AG20443 (cell line): ENCODE measurements around the gene ANKRD24.
"Not testable (repeated sequence)": the region's sequence is repeated elsewhere in the genome, so short reads cannot be mapped to it uniquely, and the experiment has no call there.

Experiments used
- DNase-seq: peaks from one replicate; pipeline ENCODE4 v3.0.0; 2012; ENCODE audit warnings: low spot score, mixed read lengths

ANKRD24 gene

DNA sequence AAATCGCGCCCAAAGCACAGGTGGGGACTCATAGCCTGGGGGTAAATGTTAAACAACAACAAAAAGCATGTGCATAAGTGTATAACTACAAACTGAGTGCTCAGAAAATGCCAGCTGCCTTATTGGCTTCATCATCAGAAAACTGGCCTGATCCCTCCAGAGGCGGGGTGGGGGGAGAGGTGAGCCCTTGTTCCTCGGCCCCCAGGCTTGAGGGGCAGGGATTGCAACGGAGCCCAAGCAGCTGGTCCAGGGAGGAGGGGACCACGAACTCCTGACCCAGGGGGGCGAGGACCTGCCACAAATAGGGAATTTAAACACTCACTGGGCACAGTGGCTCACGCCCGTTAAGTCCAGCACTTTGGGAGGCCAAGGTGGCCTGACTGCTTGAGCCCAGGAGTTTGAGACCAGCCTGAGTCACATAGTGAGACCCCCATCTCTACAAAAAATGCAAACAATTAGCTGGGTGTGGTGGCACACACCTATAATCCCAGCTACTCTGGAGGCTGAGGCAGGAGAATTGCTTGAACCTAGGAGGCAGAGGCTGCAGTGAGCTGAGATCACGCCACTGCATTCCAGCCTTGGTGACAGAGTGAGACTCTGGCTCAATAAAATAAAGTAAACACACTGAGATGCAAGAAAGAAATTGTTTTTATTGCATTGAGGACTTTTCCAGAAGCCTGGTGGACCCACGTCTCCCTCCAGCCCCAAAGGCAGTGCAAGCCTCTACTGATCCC is 8.8 kb upstream of the ANKRD24 start:
- no peak for DNase-seq

- DNase-seq: no peak
Measured at GRCh38 chr19:4174213-4174894, 8.1 kb upstream of the ANKRD24 start.

DNA sequence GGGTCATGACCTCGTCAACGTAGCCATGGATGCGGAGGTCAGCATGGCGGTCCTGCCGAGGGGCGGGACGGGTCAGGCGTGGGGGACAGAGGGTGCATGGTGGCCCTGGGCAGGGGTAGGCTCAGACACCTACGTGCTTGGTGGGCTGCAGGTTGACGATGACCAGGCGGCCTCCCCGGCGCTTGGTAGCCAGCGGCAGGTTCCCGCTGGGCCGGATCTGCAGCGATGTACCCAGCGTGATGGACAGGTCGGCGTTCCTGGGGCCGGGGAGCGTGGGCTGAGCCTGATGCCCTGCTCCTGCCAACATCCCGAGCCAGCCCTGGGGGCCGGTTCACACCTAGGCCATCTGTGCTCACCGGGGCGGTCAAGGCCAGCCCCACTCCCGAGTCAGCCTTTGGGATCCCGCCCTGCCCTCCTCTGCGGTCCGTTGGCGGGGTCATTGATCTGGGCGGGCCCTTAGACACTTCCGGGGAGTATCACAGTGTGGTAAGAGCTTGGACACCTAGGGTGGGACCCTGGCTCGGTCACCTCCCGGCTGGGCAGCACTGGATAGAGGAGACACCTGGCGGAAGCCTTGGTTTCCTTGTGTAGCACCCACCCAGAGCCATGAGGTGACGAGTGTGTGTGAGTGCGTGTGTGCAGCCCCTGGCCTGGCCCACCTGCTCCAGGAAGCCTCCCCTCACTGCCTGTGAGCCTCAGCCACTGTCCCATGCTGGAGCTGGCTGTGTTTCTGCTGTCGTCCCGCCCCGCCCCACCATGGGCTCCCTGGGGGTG is 7.4 kb upstream of the ANKRD24 start:
- no peak for DNase-seq

DNA sequence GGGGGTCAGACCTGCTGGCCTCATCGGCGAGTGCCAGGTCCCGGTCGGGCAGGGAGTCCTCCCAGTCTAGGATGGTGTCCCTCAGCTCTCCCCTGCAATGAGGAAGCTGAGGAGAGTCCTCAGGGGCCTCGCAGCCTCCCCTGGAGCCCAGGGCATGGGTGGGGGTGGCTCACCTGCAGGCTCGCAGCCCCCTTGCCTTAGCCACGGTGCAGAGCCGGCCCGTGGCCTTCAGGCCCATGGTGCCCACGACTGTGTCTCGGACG is 6.9 kb upstream of the ANKRD24 start:
- DNase-seq: no peak

- no peak for DNase-seq
Measured at GRCh38 chr19:4177146-4177545, 5.3 kb upstream of the ANKRD24 start.

DNA sequence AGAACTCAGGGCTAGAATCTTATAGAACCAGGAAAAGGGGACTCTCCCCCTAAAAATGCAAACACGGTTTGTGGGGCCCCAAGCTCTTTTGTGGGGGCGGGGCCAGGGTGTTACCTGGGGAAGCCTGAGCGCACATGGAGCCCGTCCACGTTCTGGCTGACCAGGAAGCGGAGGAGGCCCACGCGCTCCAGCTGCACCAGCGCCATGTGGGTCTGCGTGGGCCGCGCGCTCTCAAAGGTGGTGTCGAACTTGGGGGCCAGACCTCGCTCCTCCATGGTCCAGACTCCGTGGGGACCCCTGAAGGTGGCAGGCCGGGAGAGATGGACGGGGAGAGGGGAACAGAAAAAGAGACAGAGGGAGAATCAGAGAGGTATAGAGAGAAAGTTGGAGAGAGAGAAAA is 3.5 kb upstream of the ANKRD24 start:
- no peak for DNase-seq

DNA sequence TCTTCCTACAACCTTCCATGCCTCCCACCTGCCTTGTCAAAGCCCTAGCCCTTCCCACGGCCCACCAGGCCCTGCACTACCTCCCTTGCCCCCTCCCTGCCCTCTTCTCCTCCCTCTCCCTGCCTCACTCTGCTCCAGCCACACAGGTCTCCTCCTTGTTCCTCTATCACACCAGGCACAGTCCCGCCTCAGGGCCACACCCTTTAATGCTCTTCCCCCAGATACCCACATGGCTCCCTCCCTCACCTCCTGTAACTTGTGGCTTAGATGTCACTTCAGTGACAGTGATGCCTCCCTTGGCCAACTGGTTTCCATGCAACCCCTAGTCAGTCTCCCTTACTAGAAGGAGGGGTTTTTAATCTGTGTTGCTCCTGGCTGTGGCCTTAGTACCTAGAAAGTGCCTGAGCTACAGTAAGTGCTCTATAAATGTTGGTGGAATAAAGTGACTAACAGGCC is 1.4 kb upstream of the ANKRD24 start:
- DNase-seq: no peak

DNA sequence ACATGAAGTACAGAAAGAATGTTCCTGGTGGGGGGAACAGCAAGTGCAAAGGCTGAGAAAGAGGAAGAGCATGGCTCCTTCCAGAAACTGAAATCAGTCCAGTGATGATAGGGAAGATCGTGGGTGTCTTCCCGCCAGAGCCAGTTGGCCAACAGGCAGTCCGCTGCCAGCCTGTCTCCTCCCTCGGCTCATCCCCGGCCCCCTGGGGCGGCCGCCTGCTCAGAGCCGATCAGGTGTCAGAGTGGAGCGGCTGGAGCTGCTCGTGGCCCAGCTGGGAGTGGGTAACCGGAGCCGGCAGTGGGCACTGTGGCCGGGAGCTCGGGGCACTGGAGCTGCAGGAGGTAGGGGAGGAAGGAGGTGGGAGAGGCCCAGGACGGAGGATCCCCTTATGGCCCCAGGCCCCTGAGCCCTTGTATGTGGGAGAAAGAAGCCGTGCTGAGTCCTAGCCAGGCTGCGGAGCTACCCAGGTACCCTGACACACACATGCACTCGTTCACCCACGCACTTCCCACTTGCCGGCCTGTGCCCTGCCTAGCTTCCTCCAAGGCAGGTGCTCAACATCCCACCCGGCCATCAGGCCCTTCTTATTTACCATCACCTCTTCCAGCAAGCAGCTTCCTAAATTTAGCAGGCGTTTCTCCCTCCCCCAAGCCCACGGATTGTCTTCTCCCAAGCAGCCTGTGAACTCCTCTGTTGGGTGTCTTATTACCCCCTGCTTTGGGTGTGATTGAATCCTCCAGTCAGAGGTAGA is 1.7 kb downstream of the ANKRD24 start:
- DNase-seq: no peak

- no peak for DNase-seq
Measured at GRCh38 chr19:4184718-4185352, 2.3 kb downstream of the ANKRD24 start.

DNA sequence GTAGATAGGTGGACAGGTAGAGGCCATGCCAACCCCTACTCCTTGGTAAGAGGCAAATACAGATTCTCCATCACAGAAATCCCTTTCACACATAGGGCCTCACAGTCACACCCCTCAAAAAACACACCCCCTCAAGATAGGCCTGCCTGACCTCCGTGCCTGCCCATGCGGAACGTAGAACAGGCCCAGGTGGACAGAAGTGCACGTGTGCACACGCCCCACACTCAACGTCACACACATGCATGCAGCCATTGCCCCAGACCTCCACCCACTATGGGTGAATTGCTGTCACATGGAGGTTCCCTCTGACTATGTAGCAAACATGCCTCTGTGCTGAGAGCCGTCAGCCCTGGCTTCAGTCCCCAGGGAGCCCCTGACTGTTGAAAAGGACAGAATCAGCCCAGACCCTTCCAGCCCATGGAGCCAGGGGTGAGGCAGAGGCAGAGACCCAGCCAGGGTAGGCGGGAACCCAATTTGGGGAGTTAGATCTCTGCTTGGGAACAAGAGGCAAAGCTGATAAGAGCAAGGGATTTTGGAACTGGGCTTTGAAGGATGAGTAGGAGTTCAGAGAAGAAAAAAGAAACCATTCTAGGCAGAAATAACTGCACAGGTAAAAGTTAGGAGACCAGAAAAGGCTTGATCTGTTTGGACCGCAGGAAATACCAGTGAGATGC is 3.1 kb downstream of the ANKRD24 start:
- DNase-seq: no peak

DNA sequence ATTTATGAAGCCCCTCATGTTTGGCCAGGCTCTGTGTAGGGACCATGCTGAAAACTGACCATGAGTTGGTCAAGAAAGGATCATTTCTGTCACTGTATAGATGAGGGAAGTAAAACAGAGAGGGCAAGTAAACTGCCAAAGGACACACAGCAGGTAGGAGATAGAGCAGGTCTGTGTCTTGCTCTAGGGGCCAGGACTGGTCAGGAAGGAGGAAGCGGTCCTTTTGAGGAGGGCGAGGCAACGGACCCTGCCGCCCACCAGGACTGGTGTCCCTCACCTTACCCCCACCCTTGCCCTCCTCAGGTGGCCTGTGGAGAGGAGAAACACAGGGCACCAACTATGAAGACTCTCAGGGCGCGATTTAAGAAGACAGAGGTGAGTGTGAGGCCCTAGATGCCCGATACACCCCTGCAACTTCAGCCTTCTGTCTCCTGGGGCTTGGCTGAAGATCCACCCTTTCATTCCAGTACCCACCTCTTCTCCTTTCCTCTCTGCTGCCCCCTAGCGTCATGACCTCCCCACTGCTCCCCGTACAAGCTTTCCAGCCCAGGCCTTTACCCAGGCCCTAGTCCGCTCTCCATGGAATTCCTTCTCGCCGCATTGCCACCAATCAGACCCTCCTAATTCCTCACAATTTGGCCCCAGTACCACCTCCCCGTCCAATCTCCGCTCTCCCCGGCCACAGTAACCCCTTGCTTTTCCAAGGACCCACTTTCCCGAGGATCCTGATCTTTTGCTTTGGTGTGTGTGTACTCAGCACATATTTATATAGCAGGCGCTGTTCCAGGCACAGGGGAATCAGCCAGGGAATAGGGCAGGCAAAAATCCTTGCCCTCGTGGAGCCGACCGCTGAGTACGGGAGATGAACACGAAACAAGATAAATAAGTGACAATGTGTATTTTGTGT is 3.9 kb downstream of the ANKRD24 start:
- peak; percentile 90 for DNase-seq

DNA sequence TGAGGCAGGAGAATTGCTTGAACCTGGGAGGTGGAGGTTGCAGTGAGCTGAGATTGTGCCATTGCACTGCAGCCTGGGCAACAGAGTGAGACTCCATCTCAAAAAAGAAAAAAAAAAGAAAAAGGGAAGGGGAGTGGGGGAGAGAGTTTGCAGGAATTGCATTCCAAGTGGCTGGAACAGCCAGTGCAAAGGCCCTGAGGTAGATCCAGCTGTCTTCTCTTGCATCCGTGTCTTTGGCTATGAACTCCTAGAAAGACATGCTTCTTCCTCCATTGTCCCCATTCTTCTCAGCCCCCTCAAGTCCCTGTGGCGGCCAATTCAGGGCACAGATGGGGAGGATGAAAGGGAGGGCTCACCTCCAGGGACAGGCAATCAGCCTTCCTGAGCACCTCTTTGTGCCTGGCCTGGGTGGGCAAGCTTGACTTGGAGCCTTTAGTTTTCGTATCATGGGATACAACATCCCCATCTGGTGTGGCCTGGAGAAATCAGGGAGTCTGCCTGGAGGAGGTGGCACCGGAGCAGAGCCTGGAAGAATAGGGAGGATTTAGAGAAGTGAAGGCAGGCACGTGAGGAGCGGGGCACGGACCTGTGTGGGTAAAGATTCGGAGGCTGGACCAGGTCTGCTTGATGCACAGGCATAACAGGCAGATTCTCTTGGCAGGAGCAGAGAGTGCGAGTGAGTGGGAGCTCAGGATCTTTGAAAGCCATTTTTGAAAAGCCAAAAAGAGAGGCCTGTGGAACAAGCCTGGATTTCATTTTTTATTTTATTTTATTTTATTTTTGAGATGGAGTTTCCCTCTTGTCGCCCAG is 5.0 kb downstream of the ANKRD24 start:
- no peak for DNase-seq

DNA sequence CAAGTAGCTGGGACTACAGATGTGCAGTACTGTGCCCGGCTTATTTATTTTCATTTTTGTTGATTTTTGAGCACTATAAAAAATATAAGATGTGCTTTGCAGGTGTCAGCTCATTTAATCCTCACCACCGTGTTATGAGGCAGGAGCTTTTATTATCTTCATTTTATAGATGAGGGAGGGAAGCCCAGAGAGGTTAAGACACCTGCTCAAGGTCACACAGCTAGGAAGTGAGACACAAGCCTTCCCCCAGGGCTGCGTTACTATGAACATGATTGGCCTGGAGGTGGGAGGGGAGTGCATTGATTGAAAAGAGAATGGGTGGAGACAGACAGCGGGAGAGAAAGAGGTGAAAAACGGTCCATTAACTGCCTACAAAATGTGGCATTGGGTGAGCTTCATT is 7.2 kb downstream of the ANKRD24 start:
- DNase-seq: no peak

- DNase-seq: not testable (repeated sequence)
Measured at GRCh38 chr19:4192537-4192936, 10.0 kb downstream of the ANKRD24 start.

DNA sequence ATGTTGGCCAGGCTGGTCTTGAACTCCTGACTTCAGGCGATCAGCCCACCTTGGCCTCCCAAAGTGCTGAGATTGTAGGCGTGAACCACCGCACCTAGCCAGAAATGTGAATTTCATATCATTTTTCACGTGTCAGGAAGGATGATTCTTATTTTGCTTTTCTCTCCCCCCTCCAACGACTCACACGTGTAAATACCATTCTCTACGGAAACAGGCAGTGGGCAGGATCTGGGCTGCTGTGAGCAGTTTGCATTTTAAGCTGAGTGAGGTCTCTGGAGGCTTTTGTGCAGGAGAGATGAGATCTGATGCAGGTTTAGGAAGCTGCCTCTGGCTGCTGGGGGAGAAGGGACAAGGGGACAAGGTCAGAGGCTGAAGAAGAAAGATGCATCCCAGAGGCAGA is 11.9 kb downstream of the ANKRD24 start:
- no peak for DNase-seq

DNA sequence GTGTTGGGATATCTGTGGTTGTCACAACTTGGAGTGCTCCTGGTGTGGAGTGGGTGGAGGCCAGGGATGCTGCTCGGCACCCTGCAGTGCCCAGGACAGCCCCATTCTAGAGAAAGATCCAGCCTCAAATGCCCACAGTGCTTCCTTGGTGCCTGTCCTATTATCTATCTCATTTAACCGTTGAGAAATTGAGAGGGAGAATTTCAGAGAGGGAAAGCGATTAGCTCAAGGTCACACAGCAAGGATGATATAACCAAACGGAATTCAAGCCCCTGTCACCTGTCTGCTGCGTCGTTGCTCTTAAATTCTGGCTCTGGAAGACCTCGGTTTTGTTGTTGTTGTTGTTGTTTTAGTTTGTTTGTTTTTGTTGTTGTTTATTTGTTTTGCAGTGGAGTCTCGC is 13.5 kb downstream of the ANKRD24 start:
- DNase-seq: no peak

DNA sequence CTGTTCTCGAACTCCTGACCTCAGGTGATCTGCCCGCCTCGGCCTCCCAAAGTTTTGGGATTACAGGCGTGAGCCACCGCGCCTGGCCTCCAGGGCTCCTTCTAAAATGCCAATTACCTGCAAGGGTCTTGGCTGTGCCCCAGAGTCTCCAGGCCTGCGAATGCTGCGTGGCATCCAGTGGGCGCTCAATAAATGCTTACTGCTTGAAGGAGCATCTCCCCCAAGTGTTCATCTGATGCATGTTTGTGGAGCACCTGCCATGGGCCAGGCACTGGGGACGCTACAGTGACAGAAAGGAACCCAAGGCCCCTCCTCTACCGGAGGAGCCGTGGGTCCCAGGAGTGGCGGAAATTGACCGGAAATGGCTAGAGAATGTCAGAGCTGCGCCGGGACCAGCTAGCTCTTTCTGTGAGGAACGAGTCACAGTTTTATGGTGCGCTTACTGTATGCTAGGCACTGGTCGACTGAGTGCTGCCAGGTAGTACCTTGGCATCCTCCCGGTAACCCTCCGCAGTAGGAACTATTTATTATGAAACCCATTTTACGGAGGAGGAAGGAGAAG is 14.2 kb downstream of the ANKRD24 start:
- no peak for DNase-seq

GRCh38 chr19:4197228-4197624 is 14.7 kb downstream of the ANKRD24 start:
- DNase-seq: no peak
